GM18873 (cell line): ENCODE results near the gene EFNA3.

Source experiments
- ATAC-seq: cut with Tn5 transposase; IDR thresholded peaks from one replicate; pipeline ENCODE4 v1.9.1; 2021; ENCODE audit warnings: mild to moderate bottlenecking, moderate library complexity, moderate number of reproducible peaks; ENCODE audit not compliant: unreplicated experiment, low FRiP score

Gene EFNA3, protein sequence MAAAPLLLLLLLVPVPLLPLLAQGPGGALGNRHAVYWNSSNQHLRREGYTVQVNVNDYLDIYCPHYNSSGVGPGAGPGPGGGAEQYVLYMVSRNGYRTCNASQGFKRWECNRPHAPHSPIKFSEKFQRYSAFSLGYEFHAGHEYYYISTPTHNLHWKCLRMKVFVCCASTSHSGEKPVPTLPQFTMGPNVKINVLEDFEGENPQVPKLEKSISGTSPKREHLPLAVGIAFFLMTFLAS

DNA sequence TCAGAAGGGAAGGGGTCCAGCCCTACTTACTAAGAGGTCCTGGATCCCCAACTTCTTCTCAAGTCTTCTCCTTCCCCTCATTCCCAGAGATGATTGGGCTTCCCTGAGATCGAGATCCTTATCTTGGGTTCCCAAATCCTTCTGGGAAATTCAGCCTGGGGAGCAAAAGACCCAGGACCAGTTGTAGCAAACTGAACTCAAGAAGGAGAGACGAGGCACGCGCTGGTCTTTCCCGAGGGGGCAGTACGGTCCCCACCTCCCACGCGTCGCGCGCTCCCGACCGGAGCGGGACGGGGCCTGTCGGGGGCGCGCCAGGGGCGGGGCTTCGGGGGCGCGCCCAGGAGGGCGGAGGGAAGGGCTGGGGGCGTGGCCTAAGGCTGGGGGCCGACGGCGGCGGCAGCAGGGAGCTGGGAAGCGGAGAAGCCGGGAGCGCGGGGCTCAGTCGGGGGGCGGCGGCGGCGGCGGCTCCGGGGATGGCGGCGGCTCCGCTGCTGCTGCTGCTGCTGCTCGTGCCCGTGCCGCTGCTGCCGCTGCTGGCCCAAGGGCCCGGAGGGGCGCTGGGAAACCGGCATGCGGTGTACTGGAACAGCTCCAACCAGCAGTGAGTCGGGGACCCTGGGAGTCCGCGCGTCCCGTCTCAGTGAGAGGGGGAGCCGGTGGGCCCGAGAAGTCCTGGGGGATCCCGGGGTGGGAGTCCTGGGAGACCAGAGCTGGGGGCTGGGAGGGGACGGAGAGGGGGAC is at the start of gene EFNA3:
Gene EFNA3, plus strand, starts transcription at position 369 of the 741 bp plus-strand sequence. Its CDS starts 105 bp downstream, at position 474.
- no peak for ATAC-seq

DNA sequence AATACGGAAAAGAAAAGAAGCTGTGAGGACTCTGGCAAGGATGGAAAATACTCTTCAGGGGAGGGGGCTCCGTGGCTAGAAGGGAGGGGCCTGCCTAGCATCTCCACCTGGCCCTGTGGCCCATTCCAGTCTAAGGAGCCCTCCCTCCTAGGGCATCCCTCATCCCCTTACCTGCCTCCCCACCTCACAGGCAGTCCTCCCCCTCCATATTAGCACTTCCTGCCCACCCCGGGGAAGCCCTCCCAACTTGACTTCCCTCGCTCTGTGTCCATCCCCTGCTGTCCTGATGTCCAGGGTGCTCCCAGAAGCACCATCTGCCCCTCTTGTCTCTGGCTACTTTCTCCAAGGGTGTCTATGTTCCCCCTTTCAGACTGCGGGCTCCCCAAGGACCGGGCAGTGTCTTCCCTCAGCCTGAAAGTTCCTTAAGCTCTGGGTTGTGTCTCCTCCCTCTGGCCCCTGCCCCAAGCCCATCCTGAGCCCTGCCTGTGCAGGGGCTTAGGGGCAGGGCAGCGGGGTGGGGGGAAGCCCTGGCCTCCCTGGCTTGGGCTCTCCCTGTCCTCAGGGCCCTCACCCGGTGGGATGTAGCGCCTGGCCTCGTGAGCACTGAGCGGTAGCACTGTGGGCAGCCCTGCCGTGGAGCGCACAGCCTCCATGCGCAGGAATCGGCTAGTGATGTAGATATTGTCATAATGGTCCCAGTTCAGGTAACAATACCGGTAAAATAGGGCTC is 49.0 kb upstream of the EFNA3 start:
- ATAC-seq: no peak

DNA sequence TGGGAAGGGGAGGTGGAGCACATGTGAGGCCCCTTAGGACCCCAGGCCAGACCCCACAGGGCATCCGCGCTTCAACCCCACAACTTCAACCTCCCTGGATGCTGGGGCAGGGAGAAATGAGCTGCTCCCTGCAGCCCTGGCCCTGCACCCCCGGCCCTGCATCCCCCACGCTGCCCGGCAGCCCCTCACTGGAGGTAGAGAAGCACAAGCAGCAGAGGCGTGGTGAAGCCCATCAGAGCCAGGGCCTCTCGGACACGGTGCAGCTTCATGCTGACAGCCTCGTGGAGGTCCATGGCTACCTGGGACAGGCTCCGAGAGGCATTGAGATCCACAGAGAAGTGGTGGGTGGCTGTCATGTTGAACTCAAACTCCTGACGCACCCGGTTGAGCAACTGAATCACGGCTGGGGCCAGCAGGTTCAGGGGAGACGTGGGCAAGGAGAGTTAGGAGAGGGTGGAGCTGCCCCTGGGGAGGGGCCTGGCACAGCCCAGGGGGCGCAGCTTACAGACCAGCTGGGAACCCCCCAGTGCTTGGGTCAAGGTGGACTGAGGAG is 48.3 kb upstream of the EFNA3 start:
- ATAC-seq: no peak

DNA sequence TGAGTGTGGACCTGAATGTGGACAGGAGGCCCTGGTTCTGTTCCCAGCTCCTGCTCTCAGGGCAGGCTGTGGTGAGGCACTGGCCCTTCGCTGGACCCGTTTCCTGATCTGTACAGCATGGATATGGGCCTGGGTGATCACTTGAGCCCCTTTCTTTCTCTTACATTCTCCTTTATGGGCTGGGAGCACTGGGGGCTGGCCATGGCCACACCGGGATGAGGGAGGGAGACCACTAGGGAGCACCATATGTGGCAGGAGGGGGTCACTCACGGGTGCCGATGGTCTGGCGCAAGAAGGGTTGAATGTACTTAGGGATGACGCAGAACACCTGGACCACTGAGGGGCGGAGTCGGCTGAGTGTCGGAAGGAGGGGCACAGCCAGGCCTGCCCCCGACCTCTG is 47.7 kb upstream of the EFNA3 start:
- ATAC-seq: no peak

DNA sequence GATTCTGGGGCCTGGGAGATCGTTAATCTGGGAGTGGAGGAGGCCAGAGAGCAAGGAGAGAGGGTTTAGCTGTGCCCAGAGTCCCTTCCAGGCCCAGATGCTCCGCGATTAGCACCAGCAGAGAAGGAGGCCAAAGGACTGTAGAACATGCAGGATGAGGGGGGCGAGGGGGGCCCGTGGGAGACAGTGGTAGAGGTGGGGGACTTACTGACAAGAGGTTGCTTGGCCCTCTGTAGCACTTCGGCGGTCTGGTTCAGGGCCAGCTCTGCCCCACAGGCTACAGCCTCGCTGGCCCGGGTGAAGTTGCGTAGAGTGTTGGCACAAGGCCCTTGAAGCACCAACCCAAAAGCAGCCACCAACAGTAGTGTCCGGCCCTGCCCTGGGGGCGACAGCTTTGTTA is 45.8 kb upstream of the EFNA3 start:
- ATAC-seq: no peak

DNA sequence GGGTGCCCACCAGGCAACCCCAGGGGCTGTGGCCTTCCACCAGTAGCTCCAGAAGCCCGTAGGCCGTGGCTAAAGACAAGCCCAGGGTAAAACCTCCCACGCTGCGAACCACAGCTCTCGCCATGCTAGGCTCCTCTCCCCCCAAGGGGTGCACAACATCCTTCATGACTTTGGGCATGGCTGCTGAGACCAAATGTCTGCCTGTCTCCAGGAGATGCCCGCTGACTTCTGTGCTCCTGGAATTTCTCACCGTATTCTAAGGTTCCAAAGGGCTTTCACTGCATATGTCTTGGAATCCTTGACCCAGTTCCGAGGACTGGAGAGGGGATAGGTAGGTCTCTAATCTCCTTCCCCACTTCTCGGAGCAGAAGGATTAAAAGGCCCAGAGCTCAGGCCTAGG is 45.1 kb upstream of the EFNA3 start, which contains the start of the genes DCST1 and DCST2:
Gene DCST1, plus strand, starts transcription at position 301 of the 400 bp plus-strand sequence. CDS start 213 bp downstream, outside the sequence.
Gene DCST2, minus strand, starts transcription at position 258 of the 400 bp plus-strand sequence. Its CDS starts 80 bp downstream, at position 178.
- no peak for ATAC-seq

DNA sequence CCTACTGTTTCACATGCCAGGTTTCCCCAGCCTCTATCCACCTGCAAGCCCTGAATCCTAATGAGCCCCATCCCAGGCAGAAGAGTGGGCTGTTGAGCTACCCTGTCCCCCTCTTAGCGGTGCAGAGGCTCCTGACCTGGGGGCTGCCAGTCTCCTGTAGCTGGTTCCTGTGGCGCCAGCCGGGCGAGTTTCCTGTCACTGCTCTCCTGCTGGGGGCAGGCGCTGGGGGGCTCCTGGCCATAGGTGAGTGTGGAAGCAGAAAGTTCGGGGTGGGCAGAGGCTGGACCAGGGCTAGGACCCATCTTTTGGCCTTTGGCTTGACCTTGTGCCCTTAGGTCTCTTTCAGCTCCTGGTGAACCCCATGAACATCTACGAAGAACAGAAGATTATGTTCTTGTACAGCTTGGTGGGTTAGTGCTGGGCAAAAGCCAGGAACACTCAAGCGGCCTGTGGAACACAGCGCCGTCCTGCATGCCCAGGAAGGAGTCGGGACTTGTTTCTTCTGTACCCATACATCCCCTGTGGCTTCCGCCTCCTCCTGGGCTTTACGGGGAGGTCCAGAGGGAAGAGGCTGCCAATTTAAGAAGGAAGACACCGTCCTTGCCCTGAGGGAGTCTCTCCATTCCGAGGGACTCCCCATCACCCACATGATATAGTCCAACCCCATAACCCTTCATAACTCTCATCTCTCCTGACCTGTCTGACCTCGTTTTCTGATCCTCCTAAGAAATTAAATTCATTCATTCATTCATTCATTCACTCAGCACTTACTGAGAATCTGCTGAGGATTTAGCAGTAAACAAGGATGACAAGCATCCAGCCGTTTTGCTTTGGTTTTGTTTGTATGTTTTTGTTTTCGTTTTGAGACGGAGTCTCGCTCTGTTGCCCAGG is 44.1 kb upstream of the EFNA3 start:
- ATAC-seq: no peak

DNA sequence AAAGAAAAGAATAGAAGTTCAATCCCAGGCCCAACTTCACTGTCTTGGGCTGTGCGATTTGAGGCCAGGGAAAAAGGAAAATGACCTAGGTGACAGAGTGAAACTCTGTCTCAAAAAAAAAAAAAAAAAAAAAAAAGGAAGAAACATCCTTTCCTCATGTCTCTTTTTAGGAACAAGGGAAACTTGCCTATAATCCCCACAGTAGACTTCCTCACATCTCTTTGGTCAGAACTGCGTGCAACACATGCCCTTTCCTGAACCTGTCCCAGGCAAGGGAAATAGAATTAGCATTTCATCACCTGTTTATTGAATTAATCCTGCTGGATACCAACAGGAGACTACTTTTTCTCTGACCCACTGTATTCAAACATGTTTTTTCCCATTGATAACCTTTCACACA is 42.7 kb upstream of the EFNA3 start:
- no peak for ATAC-seq

DNA sequence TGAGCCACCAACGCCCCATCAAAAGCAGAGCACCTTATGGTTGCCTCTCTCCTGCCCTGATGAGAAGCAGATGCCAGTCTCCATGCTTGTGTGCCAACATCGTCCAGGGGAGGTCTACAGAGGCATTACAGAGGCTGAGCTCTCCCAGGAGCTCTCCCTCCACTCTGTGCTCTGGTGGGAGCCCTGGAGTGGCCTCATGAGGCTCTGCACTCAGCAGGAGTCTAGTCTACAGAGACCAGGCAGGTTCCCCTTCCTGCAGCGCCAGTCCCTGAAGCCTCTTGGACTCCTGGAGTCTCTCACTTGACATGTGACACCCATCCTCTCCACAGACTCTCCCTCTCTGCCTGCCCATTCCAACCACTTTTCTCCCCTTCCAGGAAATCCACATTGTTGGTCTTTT is 41.6 kb upstream of the EFNA3 start:
- ATAC-seq: no peak

DNA sequence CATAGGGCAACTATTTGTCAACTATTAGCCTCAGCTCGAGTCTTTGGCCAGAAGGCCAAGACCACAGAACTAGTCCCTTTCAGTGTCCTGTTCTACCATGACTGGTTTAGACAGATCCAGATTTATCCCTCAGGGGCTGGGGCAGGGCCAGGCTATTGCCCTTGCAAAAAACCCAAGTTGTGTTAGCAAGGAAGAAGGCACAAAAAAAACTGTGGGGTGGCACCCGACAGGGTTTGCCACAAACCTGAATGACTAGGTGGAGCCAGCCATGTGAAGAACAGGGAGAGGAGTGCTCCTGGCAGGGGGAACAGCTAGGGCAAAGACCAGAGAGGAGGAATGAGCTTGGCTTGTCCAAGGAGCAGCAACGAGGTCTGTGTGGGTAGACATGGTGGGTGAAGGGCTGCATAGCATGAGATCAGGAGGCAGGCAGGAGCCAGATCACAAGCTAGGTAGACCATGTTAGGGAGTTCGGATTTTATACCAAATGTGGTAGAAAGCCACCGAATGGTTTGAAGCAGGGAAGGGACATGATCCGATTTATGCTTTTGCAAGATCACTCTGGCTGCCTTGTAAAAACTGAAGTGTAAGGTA is 40.7 kb upstream of the EFNA3 start:
- ATAC-seq: no peak

DNA sequence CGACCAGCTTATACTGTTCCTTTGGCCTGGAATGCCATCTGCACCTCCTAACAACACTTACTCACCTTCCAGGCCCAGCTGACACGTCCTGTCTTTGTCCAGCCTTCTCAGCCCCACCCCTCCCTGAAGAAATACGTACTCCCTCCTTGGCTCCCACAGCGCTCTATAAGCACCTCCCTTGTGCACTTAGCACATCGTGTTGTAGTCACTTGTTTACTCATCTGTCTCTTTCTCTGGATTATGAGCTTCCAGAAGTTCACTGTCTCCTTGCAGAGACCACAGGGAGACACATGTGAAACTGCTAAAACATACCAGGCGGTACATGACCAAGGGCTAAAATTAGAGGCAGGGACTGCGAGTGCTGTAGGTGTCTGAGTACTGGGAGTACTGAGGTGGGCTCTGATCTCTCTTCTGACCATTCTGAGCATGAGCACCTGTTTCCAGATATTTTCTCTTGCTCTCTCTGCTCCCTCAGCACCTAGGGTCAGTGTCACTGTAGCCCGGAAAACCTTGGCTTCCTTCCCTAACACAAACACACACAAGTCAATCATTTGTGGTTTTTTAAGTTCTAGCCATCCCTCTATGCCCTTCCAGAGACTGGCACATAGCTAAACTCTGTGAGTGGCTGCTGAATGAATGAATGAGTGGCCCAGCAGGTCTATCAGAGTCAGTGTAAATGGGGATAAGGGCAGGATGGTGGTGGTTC is 39.9 kb upstream of the EFNA3 start:
- no peak for ATAC-seq

DNA sequence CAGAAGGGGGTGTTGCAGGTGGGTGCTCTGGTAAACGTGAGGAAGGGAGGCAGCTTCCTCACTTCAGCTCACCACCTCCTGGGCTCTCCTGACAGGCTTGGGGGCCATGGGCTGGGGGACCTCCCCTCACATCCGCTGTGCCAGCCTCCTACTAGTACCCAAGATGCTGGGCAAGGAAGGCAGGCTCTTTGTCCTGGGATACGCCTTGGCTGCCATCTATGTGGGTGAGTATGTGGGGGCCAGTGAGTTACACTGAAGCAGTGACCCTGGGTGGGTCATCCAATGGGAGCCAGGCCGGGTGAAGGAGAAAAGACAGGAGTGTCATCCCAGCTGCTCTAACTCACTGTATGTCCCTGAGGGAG is 39.3 kb upstream of the EFNA3 start:
- no peak for ATAC-seq

DNA sequence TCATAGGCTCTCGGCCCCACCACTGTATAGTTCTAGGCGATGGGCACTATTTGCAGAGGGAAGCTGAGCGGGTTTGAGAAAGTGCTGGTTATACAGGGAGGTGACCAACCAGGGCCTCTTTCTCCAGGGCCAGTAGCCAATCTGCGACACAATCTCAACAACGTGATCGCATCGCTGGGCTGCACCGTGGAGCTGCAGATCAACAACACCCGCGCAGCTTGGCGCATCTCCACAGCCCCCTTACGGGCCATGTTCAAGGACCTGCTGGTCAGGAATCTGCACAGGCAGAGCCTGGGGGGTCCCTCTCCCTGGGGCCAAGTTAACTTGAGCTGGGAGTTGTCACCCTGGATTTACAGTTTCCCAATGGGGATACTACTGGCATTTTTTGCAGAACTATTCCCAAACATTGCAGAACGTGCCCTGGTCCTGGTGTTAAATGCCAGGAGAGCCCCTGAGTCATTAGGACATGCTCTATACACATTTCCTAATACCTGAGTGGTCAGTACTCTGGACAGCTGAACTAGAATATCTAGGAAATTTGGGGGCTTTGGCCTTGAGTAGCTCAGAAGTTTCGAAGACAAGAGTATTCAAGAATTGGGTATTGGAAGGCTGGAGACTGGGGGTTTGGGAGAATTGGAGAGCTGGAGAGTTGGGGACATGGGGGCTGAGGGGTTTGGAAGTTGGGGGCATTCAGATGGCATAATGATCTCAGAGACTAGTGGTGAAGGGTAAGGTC is 38.1 kb upstream of the EFNA3 start:
- no peak for ATAC-seq

DNA sequence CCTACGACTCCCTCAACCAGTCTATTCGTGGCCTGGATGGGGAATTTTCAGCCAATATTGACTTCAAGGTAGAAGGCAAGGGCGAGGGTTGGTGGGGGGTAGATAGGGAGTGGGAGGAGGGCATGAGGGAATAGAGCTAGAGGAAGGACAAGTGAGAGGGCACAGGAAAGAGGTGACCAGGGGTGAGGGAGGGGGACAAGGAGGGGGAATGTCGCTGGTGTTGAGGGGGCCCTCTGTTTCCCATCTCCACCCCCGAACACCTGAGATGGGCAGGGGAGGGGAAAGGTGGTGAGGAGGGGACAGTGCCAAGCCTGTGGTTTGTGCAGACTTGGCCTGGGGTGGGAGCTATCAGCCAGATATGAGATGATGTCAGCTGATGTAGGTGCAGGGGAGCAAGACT is 35.8 kb upstream of the EFNA3 start:
- ATAC-seq: no peak

DNA sequence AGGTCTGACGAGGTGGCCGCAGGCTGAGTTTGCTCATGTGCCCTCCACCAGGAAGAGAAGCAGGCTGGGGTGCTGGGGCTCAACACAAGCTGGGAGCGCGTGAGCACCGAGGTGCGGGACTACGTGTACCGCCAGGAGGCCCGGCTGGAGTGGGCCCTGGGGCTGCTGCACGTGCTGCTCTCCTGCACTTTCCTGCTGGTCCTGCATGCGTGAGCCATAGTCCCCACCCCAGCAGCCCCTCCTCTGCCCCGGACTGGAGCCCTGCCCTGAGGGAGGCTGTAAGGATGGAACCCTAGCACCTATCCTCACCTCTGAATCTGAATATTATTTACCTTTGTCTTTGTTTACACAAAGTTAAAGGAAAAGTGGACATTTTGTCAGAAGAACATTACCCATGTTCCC is 35.3 kb upstream of the EFNA3 start:
- ATAC-seq: no peak

DNA sequence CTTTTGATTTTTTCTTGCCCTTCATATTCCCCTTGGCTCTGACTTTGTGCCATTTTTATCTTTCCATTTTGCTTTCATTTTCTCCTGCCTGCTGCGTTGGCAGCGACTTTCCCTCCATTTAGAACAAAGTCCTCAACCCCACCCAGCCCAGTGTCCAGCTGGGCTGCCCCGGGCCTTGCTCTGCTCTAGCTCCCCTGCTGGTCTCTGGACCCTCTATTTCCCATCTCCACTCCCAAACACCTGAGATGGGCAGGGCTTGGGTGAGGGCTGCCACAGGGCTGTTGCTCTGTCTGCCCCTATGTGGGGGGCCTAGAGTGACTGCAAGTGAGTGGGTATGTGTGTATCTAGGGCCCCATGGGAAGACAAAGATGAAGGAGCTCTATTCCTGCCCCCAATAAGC is 34.8 kb upstream of the EFNA3 start:
- no peak for ATAC-seq

DNA sequence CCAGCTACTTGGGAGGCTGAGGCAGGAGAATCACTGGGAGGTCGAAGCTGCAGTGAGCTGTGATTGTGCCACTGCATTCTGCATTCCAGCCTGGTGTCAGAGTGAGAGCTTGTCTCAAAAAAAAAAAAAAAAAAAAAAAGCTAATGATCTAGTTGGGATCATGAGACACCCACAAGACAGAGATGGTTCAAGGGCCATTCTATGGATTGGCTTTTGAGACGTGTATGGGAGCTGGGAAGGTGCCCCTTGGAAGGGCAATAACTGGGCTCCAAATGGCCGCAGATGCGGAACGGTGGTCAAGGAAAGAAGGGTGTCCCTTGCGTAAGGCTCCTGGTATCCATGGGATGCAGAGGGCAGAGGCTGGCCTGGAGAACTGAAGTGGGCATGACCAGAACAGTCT is 34.3 kb upstream of the EFNA3 start:
- no peak for ATAC-seq

DNA sequence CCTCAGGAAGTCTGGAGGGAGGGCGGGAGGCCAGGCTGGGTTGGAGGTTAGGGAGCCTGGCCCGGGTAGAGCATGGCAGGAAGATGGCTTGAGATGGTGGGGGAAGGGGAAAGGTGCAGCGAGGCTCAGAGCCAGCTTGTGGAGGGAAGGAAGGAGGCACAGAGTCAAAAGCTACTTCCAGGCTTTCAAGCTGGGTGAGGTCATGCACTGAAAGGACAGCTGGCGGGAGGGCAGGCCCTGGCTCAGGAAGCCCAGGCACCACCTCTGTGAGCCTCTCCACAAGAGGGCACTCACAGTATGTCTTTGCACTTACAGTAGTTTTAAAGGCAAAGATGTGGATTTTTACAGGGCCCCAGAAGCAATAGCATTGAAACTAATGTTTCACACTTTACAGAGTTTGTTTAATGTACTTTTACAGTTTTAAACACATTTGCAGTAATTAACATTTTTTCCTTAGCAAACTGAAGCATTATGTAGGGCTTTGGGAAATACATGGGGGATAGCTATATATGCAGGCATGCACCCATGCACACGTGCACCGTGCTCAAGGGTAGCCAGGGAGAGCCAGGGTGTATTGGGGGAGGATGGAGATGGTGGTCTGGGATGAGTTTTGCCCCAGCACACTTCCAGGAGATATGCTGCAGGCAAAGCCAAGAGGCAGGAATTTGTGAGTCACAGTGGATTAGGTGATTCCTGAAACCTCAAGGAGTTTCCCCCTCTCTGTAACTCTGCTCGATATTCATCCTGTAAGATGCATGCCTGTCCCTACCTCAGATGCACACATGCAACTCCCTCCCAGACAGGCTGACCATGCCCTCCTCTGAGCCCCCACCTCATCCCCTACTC is 33.6 kb upstream of the EFNA3 start:
- ATAC-seq: no peak
